IMR-90 (cell line): Measurements from ENCODE around the gene DEAF1. TPM values are rescaled to one million over a fixed set of nuclear protein-coding genes. Genes with fewer than 3 reads are reported as not detected.

Experiments used
- ATAC-seq: fragments of 200-7000 bp; cut with Tn5 transposase; 2 replicates; pipeline ENCODE4 v1.9.1; 2020; ENCODE audit warnings: low read depth, mild to moderate bottlenecking, moderate library complexity
- BruUV-seq: library from RNA; stranded (reverse); fragments of 400-500 nt; replicated peaks from 2 replicates; lab custom pipeline; 2021; lab: Mats Ljungman, UMichigan
- CTCF ChIA-PET: fragments of 300-600 bp; formaldehyde crosslinking; extraction: SDS; loops from one replicate; lab custom pipeline; 2021; ENCODE audit warnings: antibody characterized with exemption; lab: Yijun Ruan, JAX
- POLR2A ChIA-PET: fragments of 300-600 bp; sonication (Branson Sonifier 250); formaldehyde crosslinking; loops from one replicate; lab custom pipeline; 2022; ENCODE audit warnings: antibody characterized with exemption; ENCODE audit not compliant: unreplicated experiment; lab: Charles Lee
- DNase-seq: peaks from one replicate; pipeline ENCODE4 v3.0.0; 2013
- H2AFZ ChIP-seq: replicated peaks from 2 replicates; pipeline ENCODE3; 2013; ENCODE audit warnings: low read length, mild to moderate bottlenecking; ENCODE audit not compliant: poor library complexity
- H2AK5ac ChIP-seq: 2 replicates; pipeline ENCODE4 v1.6.1; 2013; ENCODE audit warnings: low read depth, low read length, inconsistent platforms
- H2AK9ac ChIP-seq: replicated peaks from 2 replicates; pipeline ENCODE3; 2013; ENCODE audit warnings: mild to moderate bottlenecking, low read depth, low read length, moderate library complexity; ENCODE audit not compliant: poor library complexity
- H2BK120ac ChIP-seq: 2 replicates; pipeline ENCODE4 v1.6.1; 2013; ENCODE audit warnings: low read depth, low read length, inconsistent platforms
- H2BK15ac ChIP-seq: 3 replicates; pipeline ENCODE4 v1.6.1; 2013; ENCODE audit warnings: low read depth, low read length, inconsistent platforms
- H2BK20ac ChIP-seq: 2 replicates; pipeline ENCODE4 v1.6.1; 2013; ENCODE audit warnings: low read depth, mild to moderate bottlenecking, inconsistent platforms, low read length, moderate library complexity
- H2BK5ac ChIP-seq: 2 replicates; pipeline ENCODE4 v1.6.1; 2013; ENCODE audit warnings: mild to moderate bottlenecking, low read depth, low read length, inconsistent platforms; ENCODE audit not compliant: poor library complexity, severe bottlenecking
- H3K14ac ChIP-seq: replicated peaks from 2 replicates; pipeline ENCODE4 v1.6.1; 2013; ENCODE audit warnings: low read depth, low read length, inconsistent platforms
- H3K18ac ChIP-seq: 2 replicates; pipeline ENCODE4 v1.6.1; 2013; ENCODE audit warnings: low read depth, low read length, control low read depth
- H3K23ac ChIP-seq: 2 replicates; pipeline ENCODE4 v1.6.1; 2013; ENCODE audit warnings: low read depth, low read length, inconsistent platforms
- H3K27ac ChIP-seq: 2 replicates; pipeline ENCODE4 v1.5.1; 2013; ENCODE audit warnings: mild to moderate bottlenecking, control low read depth, low read length; ENCODE audit not compliant: insufficient read depth
- H3K27me3 ChIP-seq: 2 replicates; pipeline ENCODE4 v1.6.1; 2013; ENCODE audit warnings: low read length; ENCODE audit not compliant: control insufficient read depth, insufficient read depth
- H3K36me3 ChIP-seq: 2 replicates; pipeline ENCODE4 v1.6.1; 2013; ENCODE audit warnings: low read length, mixed read lengths; ENCODE audit not compliant: control insufficient read depth, insufficient read depth
- H3K4ac ChIP-seq: 2 replicates; pipeline ENCODE4 v1.6.1; 2013; ENCODE audit warnings: low read depth, low read length, inconsistent platforms
- H3K4me1 ChIP-seq: 2 replicates; pipeline ENCODE4 v1.6.1; 2013; ENCODE audit warnings: low read length, mixed read lengths; ENCODE audit not compliant: control insufficient read depth, insufficient read depth
- H3K4me2 ChIP-seq: 2 replicates; pipeline ENCODE4 v1.6.1; 2013; ENCODE audit warnings: low read depth, mild to moderate bottlenecking, control low read depth, low read length, moderate library complexity
- H3K4me3 ChIP-seq: 2 replicates; pipeline ENCODE4 v1.5.1; 2013; ENCODE audit warnings: low read depth, mild to moderate bottlenecking, control low read depth, low read length, moderate library complexity; ENCODE audit not compliant: insufficient read depth
- H3K56ac ChIP-seq: 2 replicates; pipeline ENCODE4 v1.6.1; 2013; ENCODE audit warnings: low read length, inconsistent platforms; ENCODE audit not compliant: insufficient read depth; ENCODE audit errors: extremely low read depth
- H3K79me1 ChIP-seq, 2 experiments: 2 replicates each; pipeline ENCODE4 v1.6.1; 2013; ENCODE audit warnings: low read length in 2 of 2, inconsistent platforms in 1 of 2, low read depth in 1 of 2
- H3K9ac ChIP-seq: 2 replicates; pipeline ENCODE4 v1.6.1; 2013; ENCODE audit warnings: low read depth, low read length, control low read depth
- H3K9me1 ChIP-seq: 2 replicates; pipeline ENCODE4 v1.6.1; 2013; ENCODE audit warnings: low read length, inconsistent platforms; ENCODE audit not compliant: insufficient read depth
- H3K9me3 ChIP-seq: 2 replicates; pipeline ENCODE4 v1.6.1; 2013; ENCODE audit warnings: low read length; ENCODE audit not compliant: control insufficient read depth, insufficient read depth
- H4K20me1 ChIP-seq: 2 replicates; pipeline ENCODE4 v1.6.1; 2013; ENCODE audit warnings: low read length, inconsistent platforms; ENCODE audit not compliant: insufficient read depth
- H4K5ac ChIP-seq: 2 replicates; pipeline ENCODE4 v1.6.1; 2013; ENCODE audit warnings: mild to moderate bottlenecking, low read depth, low read length, control low read depth
- H4K8ac ChIP-seq, 2 experiments: 2 replicates each; pipeline ENCODE4 v1.6.1; 2013; ENCODE audit warnings: low read depth in 2 of 2, low read length in 2 of 2, control low read depth in 1 of 2, inconsistent platforms in 1 of 2
- H4K91ac ChIP-seq: 2 replicates; pipeline ENCODE4 v1.6.1; 2013; ENCODE audit warnings: low read depth, low read length, inconsistent platforms; ENCODE audit not compliant: insufficient read depth
- CHD1 ChIP-seq: IDR thresholded peaks from 2 replicates; pipeline ENCODE4 v1.6.1; 2012; ENCODE audit warnings: low read depth, low read length, improper control_type of control experiment
- ELK1 ChIP-seq: fragments of 150-350 bp; IDR thresholded peaks from 2 replicates; pipeline ENCODE4 v1.6.1; 2016; ENCODE audit warnings: low read depth, mild to moderate bottlenecking, low read length, moderate library complexity, borderline replicate concordance
- FOS ChIP-seq: fragments of 150-350 bp; IDR thresholded peaks from 2 replicates; pipeline ENCODE4 v1.6.1; 2016; ENCODE audit warnings: low read depth, low read length
- MAFK ChIP-seq: IDR thresholded peaks from 2 replicates; pipeline ENCODE4 v1.6.1; 2012; ENCODE audit warnings: low read depth, low read length, improper control_type of control experiment
- POLR2A ChIP-seq: IDR thresholded peaks from 2 replicates; pipeline ENCODE4 v1.6.1; 2012; ENCODE audit warnings: mild to moderate bottlenecking, low read depth, low read length
- RAD21 ChIP-seq: IDR thresholded peaks from 2 replicates; pipeline ENCODE4 v1.6.1; 2012; ENCODE audit warnings: low read length, improper control_type of control experiment
- RCOR1 ChIP-seq: IDR thresholded peaks from 2 replicates; pipeline ENCODE4 v1.6.1; 2012; ENCODE audit warnings: mild to moderate bottlenecking, low read length, improper control_type of control experiment; ENCODE audit not compliant: insufficient replicate concordance
- WGBS, 2 experiments: methylation state at CpG; one replicate each; pipeline versions ENCODE4 v1.1.5 to v1.1.7; 2013; ENCODE audit warnings: missing lambda C conversion rate in 2 of 2; ENCODE audit not compliant: insufficient read length in 1 of 2; ENCODE audit errors: extremely low coverage in 2 of 2; 5-methylcytosine and 5-hydroxymethylcytosine counted together
- dilution Hi-C: fragments of 300-500 bp; cut with HindIII; formaldehyde crosslinking; loops from one replicate; pipeline ENCODE4 v1.14.3; 2018; ENCODE audit warnings: low sequenced_read_pairs; ENCODE audit not compliant: unreplicated experiment
- in situ Hi-C: fragments of 300-500 bp; cut with MboI; formaldehyde crosslinking; loops from 3 replicates; pipeline ENCODE4 v1.14.3; 2019; ENCODE audit warnings: low sequenced_read_pairs, inconsistent platforms, mixed read lengths
- intact Hi-C: fragments of 100-400 bp; cut with micrococcal nuclease; formaldehyde crosslinking; loops from 2 replicates; pipeline ENCODE4 v1.10.0; 2022
- polyA plus RNA-seq, 3 experiments: library from polyadenylated mRNA; depleted of rRNA; stranded (reverse); fragments of >200 nt; gene quantifications; 2 replicates each; pipeline ENCODE4 v1.2.3, GENCODE V29; 2012; ENCODE audit warnings: low replicate concordance in 1 of 3
- total RNA-seq: library from RNA; depleted of rRNA; stranded (reverse); fragments of >200 nt; gene quantifications from 2 replicates; pipeline ENCODE4 v1.2.3, GENCODE V29; 2012

Gene DEAF1
- total and polyA plus RNA-seq, 2 of the 4 experiments (the other 2 are of a cell fraction), result 22.9 to 31.6 TPM

GRCh38 chr11:724778-725386 lies 29.9 kb upstream of the DEAF1 start:
- Histone ChIP-seq H4K20me1 (no peaks in the 10 kb centered on the region), H2BK5ac (no peak overlapping the region), H3K79me1 (no peaks in the 10 kb centered on the region), H4K91ac (no peak overlapping the region), H3K56ac (no peak overlapping the region), H3K4me2 (no peak overlapping the region), H4K8ac (no peak overlapping the region), H3K4ac (no peak overlapping the region), H3K9me3 (no peaks in the 10 kb centered on the region), H2AK5ac (no peak overlapping the region), H2BK120ac (no peak overlapping the region), H4K5ac (no peak overlapping the region), H3K9ac (no peak overlapping the region), H2BK15ac (no peak overlapping the region), H2AK9ac (no peak overlapping the region), H3K27ac (no peak overlapping the region), H3K27me3 (peaks cover 9% of the 10 kb centered on the region; the same call in 1 of the 2 replicates), H3K14ac (no peak overlapping the region), H2AFZ (no peak overlapping the region), H3K36me3 (no peaks in the 10 kb centered on the region), H2BK20ac (no peak overlapping the region), H3K23ac (no peak overlapping the region), H3K4me1 (peaks cover 6% of the 10 kb centered on the region), H3K18ac (no peak overlapping the region), H3K4me3 (no peak overlapping the region), H3K9me1 (no peaks in the 10 kb centered on the region)
- CTCF ChIA-PET, result no interaction called here
- ATAC-seq (no peak), DNase-seq (no peak)
- WGBS, 2 experiments, result no CpG with 5 or more reads among the region's 18 CpGs
- dilution Hi-C loops, result no loop called here
- intact Hi-C loops, result loop anchor here (10.0 kb wide), 1 partner anchor 170 kb away; no protein-coding TSS in a partner anchor
- in situ Hi-C loops, result no loop called here
- BruUV-seq, result no TSS peak
- POLR2A ChIA-PET, result no interaction called here
- TF ChIP-seq POLR2A, result no peak
- TF ChIP-seq ELK1, result no peak
- no peak for TF ChIP-seq RCOR1
- TF ChIP-seq MAFK, result no peak
- TF ChIP-seq FOS, result no peak
- no peak for TF ChIP-seq RAD21
- no peak for TF ChIP-seq CHD1
